Chondrocyte (in vitro differentiated cells): ENCODE measurements around the gene RARA. TPM values are rescaled to one million over a fixed set of nuclear protein-coding genes. Genes with fewer than 3 reads are reported as not detected.

Experiments used
- DNase-seq: peaks from one replicate; pipeline ENCODE4 v3.0.0; 2021; ENCODE audit warnings: mixed read lengths, low spot score
- H3K27ac Mint-ChIP-seq: one replicate; pipeline ENCODE4 v1.8.0; 2021; ENCODE audit warnings: mild to moderate bottlenecking, moderate library complexity, mixed read lengths; ENCODE audit not compliant: unreplicated experiment
- H3K27me3 Mint-ChIP-seq: 2 replicates; pipeline ENCODE4 v1.8.0; 2021; ENCODE audit warnings: low read depth, mixed read lengths
- H3K36me3 Mint-ChIP-seq: 2 replicates; pipeline ENCODE4 v1.8.0; 2021; ENCODE audit warnings: low read depth, mixed read lengths
- H3K4me1 Mint-ChIP-seq: 2 replicates; pipeline ENCODE4 v1.8.0; 2021; ENCODE audit warnings: low read depth, mild to moderate bottlenecking, mixed read lengths
- H3K4me3 Mint-ChIP-seq: one replicate; pipeline ENCODE4 v1.8.0; 2021; ENCODE audit warnings: mild to moderate bottlenecking, moderate library complexity, mixed read lengths; ENCODE audit not compliant: unreplicated experiment
- H3K9me3 Mint-ChIP-seq: 2 replicates; pipeline ENCODE4 v1.8.0; 2021; ENCODE audit warnings: low read depth, mixed read lengths
- total RNA-seq: library from RNA; stranded (reverse); gene quantifications from 3 replicates; pipeline ENCODE4 v1.2.1, GENCODE V29; 2021
- TF ChIP-seq, protein P1 (sequence below): fragments of 200-600 bp; sonication (generic); IDR thresholded peaks from 2 replicates; pipeline ENCODE4 v1.5.0; 2021; ENCODE audit warnings: antibody characterized with exemption, mild to moderate bottlenecking, moderate library complexity

RARA gene
- total RNA-seq, 1 donor from 2014 or later, result 59.2 TPM

DNA sequence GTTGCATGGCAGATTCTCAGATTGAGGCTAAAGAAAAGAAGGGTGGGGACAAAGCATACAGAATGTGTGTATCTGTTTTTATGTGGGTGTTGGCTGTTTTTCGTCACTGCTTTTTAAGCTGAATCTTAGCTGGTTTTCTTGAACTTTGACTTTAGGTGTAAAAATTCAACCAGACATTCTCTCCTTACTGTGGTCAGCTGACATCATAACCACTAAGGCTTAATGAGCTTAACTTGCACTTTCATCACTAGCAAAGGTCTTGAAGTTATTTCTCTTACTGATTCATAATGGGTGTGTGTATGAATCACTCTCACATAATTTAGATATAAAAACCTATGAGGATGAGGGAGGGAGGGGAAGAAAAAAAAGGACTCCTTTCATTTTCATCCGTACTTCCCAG, 25.3 kb upstream of the RARA start:
- no peaks in the 10 kb centered on the region for H3K27me3 Mint-ChIP-seq
- H3K9me3 Mint-ChIP-seq, result no peaks in the 10 kb centered on the region
- peaks cover 53% of the 10 kb centered on the region for H3K4me1 Mint-ChIP-seq
- H3K27ac Mint-ChIP-seq, result peak overlapping the region; percentile 97
- peaks cover 15% of the 10 kb centered on the region for H3K36me3 Mint-ChIP-seq
- no peak for DNase-seq
- TF ChIP-seq, protein P1, sequence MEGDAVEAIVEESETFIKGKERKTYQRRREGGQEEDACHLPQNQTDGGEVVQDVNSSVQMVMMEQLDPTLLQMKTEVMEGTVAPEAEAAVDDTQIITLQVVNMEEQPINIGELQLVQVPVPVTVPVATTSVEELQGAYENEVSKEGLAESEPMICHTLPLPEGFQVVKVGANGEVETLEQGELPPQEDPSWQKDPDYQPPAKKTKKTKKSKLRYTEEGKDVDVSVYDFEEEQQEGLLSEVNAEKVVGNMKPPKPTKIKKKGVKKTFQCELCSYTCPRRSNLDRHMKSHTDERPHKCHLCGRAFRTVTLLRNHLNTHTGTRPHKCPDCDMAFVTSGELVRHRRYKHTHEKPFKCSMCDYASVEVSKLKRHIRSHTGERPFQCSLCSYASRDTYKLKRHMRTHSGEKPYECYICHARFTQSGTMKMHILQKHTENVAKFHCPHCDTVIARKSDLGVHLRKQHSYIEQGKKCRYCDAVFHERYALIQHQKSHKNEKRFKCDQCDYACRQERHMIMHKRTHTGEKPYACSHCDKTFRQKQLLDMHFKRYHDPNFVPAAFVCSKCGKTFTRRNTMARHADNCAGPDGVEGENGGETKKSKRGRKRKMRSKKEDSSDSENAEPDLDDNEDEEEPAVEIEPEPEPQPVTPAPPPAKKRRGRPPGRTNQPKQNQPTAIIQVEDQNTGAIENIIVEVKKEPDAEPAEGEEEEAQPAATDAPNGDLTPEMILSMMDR, result no peak
- H3K4me3 Mint-ChIP-seq, result peak overlapping the region; percentile 61

DNA sequence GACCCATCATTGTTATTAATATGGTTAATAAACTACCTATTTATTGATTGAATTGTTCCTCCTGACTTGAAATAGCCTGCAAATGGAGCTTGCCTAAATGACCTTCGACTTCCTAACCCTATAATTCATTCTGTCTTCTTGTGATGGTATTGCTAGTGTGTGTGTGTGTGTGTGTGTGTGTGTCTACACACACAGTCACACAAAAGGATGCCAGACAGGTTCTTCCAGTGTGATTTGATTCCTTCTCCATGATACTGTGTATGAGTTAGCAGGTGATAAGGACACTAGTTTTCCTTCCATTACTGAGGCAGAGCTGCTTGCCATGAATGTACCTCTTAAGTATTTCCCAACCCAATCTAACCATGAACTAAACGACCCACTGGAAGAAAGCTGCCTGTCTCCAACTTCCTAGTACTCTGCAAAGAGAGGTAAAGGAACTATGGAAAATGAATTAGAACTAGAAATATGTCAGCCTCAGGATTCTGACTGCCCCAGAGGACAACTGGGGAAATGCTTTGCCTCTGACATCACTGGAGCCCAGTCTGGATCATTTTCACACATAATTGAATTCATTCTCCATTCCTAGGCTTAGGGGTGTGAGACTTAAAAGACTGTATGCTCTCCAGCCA, 24.8 kb upstream of the RARA start:
- TF ChIP-seq, protein P1, result peak; percentile 67
- Mint-ChIP-seq H3K4me3 (peak overlapping the region; percentile 61), H3K9me3 (no peaks in the 10 kb centered on the region)

DNA sequence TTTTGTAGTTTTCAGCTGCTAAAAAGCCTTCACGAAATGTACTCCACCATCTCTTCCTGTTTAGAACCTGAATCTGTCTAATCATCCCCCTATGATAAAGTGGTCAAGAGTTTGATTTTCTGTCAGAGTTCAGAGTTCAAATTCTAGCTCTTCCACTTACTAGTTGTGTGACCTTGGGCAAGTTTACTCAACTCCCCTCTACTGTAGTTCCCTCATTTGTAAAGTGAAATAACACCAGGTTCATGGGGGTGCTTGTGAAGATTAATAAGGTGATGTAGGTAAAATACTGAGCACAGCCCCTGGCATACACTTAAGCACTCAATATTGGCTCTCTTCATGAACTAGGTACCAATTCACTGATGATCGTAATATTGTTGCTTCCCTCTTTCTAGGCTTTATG, 22.5 kb upstream of the RARA start:
- no peak for DNase-seq
- TF ChIP-seq, protein P1, result no peak
- Mint-ChIP-seq H3K4me1 (peaks cover 70% of the 10 kb centered on the region), H3K36me3 (peaks cover 4% of the 10 kb centered on the region), H3K9me3 (no peaks in the 10 kb centered on the region), H3K4me3 (no peak overlapping the region), H3K27me3 (no peaks in the 10 kb centered on the region), H3K27ac (no peak overlapping the region)

More for the DNA sequence above, 24.8 kb upstream of the RARA start:
- Mint-ChIP-seq H3K4me1 (peaks cover 57% of the 10 kb centered on the region), H3K27ac (peak overlapping the region; percentile 97), H3K36me3 (peaks cover 13% of the 10 kb centered on the region), H3K27me3 (no peaks in the 10 kb centered on the region)
- DNase-seq, result no peak

DNA sequence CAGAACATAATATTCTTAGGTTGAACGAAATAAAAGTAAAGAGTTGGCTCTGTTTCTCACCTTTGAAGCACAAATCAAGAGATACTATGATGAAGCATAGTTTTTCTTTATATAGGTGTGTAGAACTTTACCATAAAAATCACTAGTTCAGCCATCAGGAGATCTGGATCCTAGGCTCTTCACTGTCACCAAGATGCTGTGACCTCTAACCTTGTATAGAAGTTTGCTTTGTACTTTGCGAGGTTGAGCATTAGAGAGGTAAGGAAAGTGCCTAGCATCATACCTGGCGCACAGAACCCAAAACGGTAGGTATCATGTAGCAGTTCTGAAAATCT, 21.9 kb upstream of the RARA start:
- Mint-ChIP-seq H3K27ac (no peak overlapping the region), H3K4me3 (no peak overlapping the region), H3K27me3 (no peaks in the 10 kb centered on the region), H3K9me3 (no peaks in the 10 kb centered on the region), H3K36me3 (peaks cover 3% of the 10 kb centered on the region), H3K4me1 (peaks cover 63% of the 10 kb centered on the region)
- DNase-seq, result no peak
- TF ChIP-seq, protein P1, result no peak

DNA sequence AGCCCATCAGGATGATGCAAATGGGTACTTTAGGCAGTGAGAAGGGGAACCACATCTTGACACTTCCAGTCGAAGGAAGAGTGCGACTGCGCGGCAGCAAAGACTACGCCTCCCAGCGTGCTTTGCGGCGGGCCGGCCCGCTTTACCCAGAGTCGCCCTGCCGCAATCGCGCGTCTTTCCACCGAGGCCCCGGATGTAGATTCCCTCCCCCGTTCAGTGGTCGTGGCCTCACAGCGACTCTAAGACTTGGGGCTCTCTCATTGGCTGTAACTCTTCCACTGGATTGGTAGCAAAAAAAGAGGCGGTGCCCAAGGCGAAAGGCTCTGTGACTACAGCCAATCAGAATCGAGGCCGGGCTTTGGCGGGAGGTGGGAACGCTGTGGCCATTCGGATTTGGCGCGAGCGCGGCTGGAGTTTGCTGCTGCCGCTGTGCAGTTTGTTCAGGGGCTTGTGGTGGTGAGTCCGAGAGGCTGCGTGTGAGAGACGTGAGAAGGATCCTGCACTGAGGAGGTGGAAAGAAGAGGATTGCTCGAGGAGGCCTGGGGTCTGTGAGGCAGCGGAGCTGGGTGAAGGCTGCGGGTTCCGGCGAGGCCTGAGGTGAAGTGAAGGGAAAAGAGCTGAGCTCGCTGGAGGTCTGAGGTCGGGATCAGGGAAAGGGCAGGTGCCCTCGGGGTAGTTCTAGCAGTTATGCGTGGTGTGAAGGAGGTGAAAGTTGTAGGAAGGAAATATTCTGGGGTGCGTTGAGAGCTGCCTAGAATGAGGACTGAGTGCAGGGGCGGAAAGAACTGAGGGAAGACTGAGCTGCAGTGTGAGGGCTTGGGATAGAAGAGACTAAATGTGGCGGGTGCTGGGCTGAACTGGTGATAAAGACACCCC, 21.2 kb upstream of the RARA start, which contains the start of gene CDC6:
Gene CDC6, plus strand, starts transcription at position 386 of the 876 bp plus-strand sequence. CDS start 1,542 bp downstream, outside the sequence.
- DNase-seq, result peak; percentile 98
- H3K4me3 Mint-ChIP-seq, result peak within 1 kb of the TSS; percentile 94

More for the DNA sequence above, 21.2 kb upstream of the RARA start, which contains the start of gene CDC6:
- H3K4me1 Mint-ChIP-seq, result peaks cover 57% of the 10 kb centered on the region
- H3K27me3 Mint-ChIP-seq, result no peaks in the 10 kb centered on the region
- H3K27ac Mint-ChIP-seq, result peak within 1 kb of the TSS; percentile 96
- no peaks in the 10 kb centered on the region for H3K36me3 Mint-ChIP-seq
- TF ChIP-seq, protein P1, result no peak
- H3K9me3 Mint-ChIP-seq, result no peaks in the 10 kb centered on the region
